ENCODE results near the gene GLIS1. TPM values are rescaled to one million over a fixed set of nuclear protein-coding genes. Genes with fewer than 3 reads are reported as not detected.

GLIS1 gene
- total RNA-seq, 2 donors from 2014 or later, result 0.16 TPM; not detected in 1

GRCh38 chr1:53561503-53562105, 177.4 kb downstream of the GLIS1 start:
- Histone ChIP-seq H3K9me3 (no peaks in the 10 kb centered on the region), H3K4me1 (no peaks in the 10 kb centered on the region), H3K4me3 (no peak overlapping the region), H3K9ac (ENCODE audit: low read depth in 2 of 2, low read length in 2 of 2) (no peak overlapping the region), H3K27me3 (no peaks in the 10 kb centered on the region), H3K27ac (no peak overlapping the region), H3K36me3 (no peaks in the 10 kb centered on the region)
- no peak for DNase-seq
- intact Hi-C loops (cut with DNase I), result no loop called here
- no peak for TF ChIP-seq CTCF (IDR thresholded peaks at IDR 0.05)

GRCh38 chr1:53560581-53561502, 178.1 kb downstream of the GLIS1 start:
- DNase-seq, result no peak
- no peaks in the 10 kb centered on the region for H3K36me3 ChIP-seq
- H3K4me1 ChIP-seq, result no peaks in the 10 kb centered on the region
- TF ChIP-seq CTCF (IDR thresholded peaks at IDR 0.05), result no peak
- no peaks in the 10 kb centered on the region for H3K27me3 ChIP-seq
- no peak overlapping the region for H3K4me3 ChIP-seq
- H3K9me3 ChIP-seq, result no peaks in the 10 kb centered on the region
- intact Hi-C loops (cut with DNase I), result no loop called here
- H3K9ac ChIP-seq (ENCODE audit: low read depth in 2 of 2, low read length in 2 of 2), result no peak overlapping the region
- no peak overlapping the region for H3K27ac ChIP-seq

- Histone ChIP-seq H3K27ac (no peak overlapping the region), H3K27me3 (no peaks in the 10 kb centered on the region), H3K9me3 (no peaks in the 10 kb centered on the region), H3K9ac (ENCODE audit: low read depth in 2 of 2, low read length in 2 of 2) (no peak overlapping the region), H3K36me3 (no peaks in the 10 kb centered on the region), H3K4me3 (no peak overlapping the region), H3K4me1 (no peaks in the 10 kb centered on the region)
- TF ChIP-seq CTCF (IDR thresholded peaks at IDR 0.05), result no peak
- DNase-seq, result no peak
- intact Hi-C loops (cut with DNase I), result no loop called here
Observed at GRCh38 chr1:53559854-53560580, 178.9 kb downstream of the GLIS1 start.

- H3K27me3 ChIP-seq, result no peaks in the 10 kb centered on the region
- no peak for TF ChIP-seq CTCF (IDR thresholded peaks at IDR 0.05)
- H3K27ac ChIP-seq, result no peak overlapping the region
- DNase-seq, result no peak
- H3K4me1 ChIP-seq, result no peaks in the 10 kb centered on the region
- H3K9ac ChIP-seq (ENCODE audit: low read depth in 2 of 2, low read length in 2 of 2), result no peak overlapping the region
- intact Hi-C loops (cut with DNase I), result no loop called here
- H3K36me3 ChIP-seq, result no peaks in the 10 kb centered on the region
- no peaks in the 10 kb centered on the region for H3K9me3 ChIP-seq
- H3K4me3 ChIP-seq, result no peak overlapping the region
Observed at GRCh38 chr1:53559391-53559815, 179.6 kb downstream of the GLIS1 start.

- DNase-seq, result no peak
- no peaks in the 10 kb centered on the region for H3K36me3 ChIP-seq
- H3K9ac ChIP-seq (ENCODE audit: low read depth in 2 of 2, low read length in 2 of 2), result no peak overlapping the region
- TF ChIP-seq CTCF (IDR thresholded peaks at IDR 0.05), result no peak
- H3K4me1 ChIP-seq, result no peaks in the 10 kb centered on the region
- no peaks in the 10 kb centered on the region for H3K9me3 ChIP-seq
- H3K27ac ChIP-seq, result no peak overlapping the region
- no peaks in the 10 kb centered on the region for H3K27me3 ChIP-seq
- intact Hi-C loops (cut with DNase I), result no loop called here
- no peak overlapping the region for H3K4me3 ChIP-seq
Observed at GRCh38 chr1:53558739-53559315, 180.1 kb downstream of the GLIS1 start.
